HFFc6 (cell line): ENCODE measurements around the gene USF2. TPM values are rescaled to one million over a fixed set of nuclear protein-coding genes. Genes with fewer than 3 reads are reported as not detected.

Experiments
- DNase-seq: peaks from one replicate; pipeline ENCODE4 v3.0.0-alpha.2; 2018
- H3K27ac Mint-ChIP-seq: 2 replicates; pipeline ENCODE4 v1.8.0; 2020; ENCODE audit warnings: mild to moderate bottlenecking, mixed read lengths
- H3K27me3 Mint-ChIP-seq: 2 replicates; pipeline ENCODE4 v1.8.0; 2021; ENCODE audit warnings: mild to moderate bottlenecking, moderate library complexity, mixed read lengths; ENCODE audit not compliant: insufficient read depth
- H3K36me3 Mint-ChIP-seq: 2 replicates; pipeline ENCODE4 v1.8.0; 2021; ENCODE audit warnings: low read depth, mixed read lengths
- H3K4me1 Mint-ChIP-seq: 2 replicates; pipeline ENCODE4 v1.8.0; 2020; ENCODE audit warnings: low read depth, mixed read lengths
- H3K4me3 Mint-ChIP-seq: 2 replicates; pipeline ENCODE4 v1.8.0; 2020; ENCODE audit warnings: mild to moderate bottlenecking, moderate library complexity, mixed read lengths
- H3K9me3 Mint-ChIP-seq: 2 replicates; pipeline ENCODE4 v1.8.0; 2020; ENCODE audit warnings: mild to moderate bottlenecking, mixed read lengths
- total RNA-seq, 6 experiments: library from RNA; stranded (reverse); fragmentation: NEBNext Ultra II Directional; extraction: Animal tissue kit (Norgen Biotek cat#: 25700); gene quantifications; 2 replicates in 1 of 6; 3 replicates in 5 of 6; pipeline ENCODE4 v1.2.3, GENCODE V29; 2021
- TF ChIP-seq, protein P1 (sequence below): fragments of 200-600 bp; sonication (generic); IDR thresholded peaks from 2 replicates; pipeline ENCODE4 v1.5.0; 2021; ENCODE audit warnings: antibody characterized with exemption, mild to moderate bottlenecking

The USF2 gene
- total RNA-seq, 6 experiments from 2014 or later, result 66.0 to 78.1 (median 71.4) TPM

DNA sequence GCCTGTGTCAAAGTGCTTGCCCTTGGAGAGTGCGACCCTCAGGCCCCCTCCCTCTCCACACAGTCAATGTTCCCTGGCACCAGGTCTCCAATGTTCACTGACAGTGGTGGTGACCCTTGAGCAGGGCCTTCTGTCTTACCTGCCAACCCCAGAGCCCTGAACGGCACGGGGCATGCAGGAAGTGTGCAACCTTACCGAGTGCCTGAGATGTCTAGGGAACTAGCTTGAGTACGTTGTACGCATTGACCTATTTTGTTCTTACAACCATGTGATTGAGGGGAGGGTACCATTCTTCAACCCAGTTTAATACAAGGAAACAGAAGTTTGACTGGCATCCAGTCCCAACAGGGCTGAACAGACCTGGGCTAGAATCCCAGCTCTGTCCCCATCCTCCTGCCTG lies 36.4 kb downstream of the USF2 start:
- H3K4me1 Mint-ChIP-seq, result no peaks in the 10 kb centered on the region
- H3K36me3 Mint-ChIP-seq, result no peaks in the 10 kb centered on the region
- H3K9me3 Mint-ChIP-seq, result no peaks in the 10 kb centered on the region
- peaks cover 16% of the 10 kb centered on the region for H3K27me3 Mint-ChIP-seq
- no peak for DNase-seq
- no peak overlapping the region for H3K4me3 Mint-ChIP-seq
- no peak overlapping the region for H3K27ac Mint-ChIP-seq
- TF ChIP-seq, protein P1, sequence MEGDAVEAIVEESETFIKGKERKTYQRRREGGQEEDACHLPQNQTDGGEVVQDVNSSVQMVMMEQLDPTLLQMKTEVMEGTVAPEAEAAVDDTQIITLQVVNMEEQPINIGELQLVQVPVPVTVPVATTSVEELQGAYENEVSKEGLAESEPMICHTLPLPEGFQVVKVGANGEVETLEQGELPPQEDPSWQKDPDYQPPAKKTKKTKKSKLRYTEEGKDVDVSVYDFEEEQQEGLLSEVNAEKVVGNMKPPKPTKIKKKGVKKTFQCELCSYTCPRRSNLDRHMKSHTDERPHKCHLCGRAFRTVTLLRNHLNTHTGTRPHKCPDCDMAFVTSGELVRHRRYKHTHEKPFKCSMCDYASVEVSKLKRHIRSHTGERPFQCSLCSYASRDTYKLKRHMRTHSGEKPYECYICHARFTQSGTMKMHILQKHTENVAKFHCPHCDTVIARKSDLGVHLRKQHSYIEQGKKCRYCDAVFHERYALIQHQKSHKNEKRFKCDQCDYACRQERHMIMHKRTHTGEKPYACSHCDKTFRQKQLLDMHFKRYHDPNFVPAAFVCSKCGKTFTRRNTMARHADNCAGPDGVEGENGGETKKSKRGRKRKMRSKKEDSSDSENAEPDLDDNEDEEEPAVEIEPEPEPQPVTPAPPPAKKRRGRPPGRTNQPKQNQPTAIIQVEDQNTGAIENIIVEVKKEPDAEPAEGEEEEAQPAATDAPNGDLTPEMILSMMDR, result no peak

- Mint-ChIP-seq H3K9me3 (no peaks in the 10 kb centered on the region), H3K27me3 (peaks cover 19% of the 10 kb centered on the region), H3K4me3 (no peak overlapping the region), H3K4me1 (no peaks in the 10 kb centered on the region), H3K36me3 (no peaks in the 10 kb centered on the region), H3K27ac (no peak overlapping the region)
- TF ChIP-seq, protein P1, result peak; percentile 38; the same call in 1 of the 2 replicates
- no peak for DNase-seq
Observed at GRCh38 chr19:35306473-35307246, 37.9 kb downstream of the USF2 start.

DNA sequence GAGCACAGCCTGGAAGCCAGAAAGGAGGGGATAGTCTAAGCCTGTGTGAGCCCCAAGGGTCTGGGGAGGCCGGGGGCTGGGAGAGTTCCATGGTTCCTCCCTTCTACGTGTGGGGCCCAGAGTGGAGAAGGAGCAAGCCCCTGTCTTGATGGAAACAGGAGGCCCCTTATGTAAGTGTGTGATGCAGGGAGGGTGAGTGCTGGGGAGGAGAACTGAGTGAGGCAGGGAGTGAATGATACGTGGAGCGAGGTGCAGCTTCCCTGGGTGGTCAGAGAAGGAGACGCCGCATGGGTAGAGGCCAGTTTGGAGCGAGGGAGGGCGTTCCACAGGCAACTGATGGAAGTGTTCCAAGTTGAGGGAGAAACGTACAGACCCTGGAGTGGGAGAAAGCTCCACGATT lies 39.2 kb downstream of the USF2 start:
- DNase-seq, result no peak
- TF ChIP-seq, protein P1, result no peak
- Mint-ChIP-seq H3K9me3 (no peaks in the 10 kb centered on the region), H3K4me3 (no peak overlapping the region; the same call in 1 of the 2 replicates), H3K36me3 (no peaks in the 10 kb centered on the region), H3K4me1 (no peaks in the 10 kb centered on the region), H3K27me3 (peaks cover 12% of the 10 kb centered on the region), H3K27ac (no peak overlapping the region)

DNA sequence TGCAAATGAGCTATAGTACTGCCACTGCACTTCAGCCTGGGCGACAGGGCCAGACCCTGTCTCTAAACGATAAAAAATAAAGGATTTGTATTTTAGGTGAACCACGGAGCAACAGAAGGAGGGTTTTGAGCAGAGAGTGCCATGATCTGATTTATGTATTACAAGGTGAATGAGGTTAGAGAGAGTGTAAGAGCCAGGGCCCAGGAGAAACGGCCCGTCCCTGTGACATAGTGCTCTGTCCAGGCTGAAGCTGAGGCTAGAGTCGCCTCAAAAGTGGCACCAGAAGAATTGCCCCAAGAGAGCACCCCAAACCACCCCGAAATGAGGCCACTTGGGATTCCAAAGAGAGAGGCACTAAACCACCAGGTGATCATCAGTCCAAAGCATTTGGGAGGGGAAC lies 40.1 kb downstream of the USF2 start:
- peaks cover 14% of the 10 kb centered on the region for H3K27me3 Mint-ChIP-seq
- DNase-seq, result no peak
- H3K4me1 Mint-ChIP-seq, result no peaks in the 10 kb centered on the region
- no peak overlapping the region for H3K4me3 Mint-ChIP-seq
- no peak overlapping the region for H3K27ac Mint-ChIP-seq
- H3K36me3 Mint-ChIP-seq, result no peaks in the 10 kb centered on the region
- H3K9me3 Mint-ChIP-seq, result no peaks in the 10 kb centered on the region
- TF ChIP-seq, protein P1, result no peak

- Mint-ChIP-seq H3K4me1 (no peaks in the 10 kb centered on the region), H3K4me3 (no peak overlapping the region)
- DNase-seq, result no peak
Observed at GRCh38 chr19:35309481-35310279, 40.9 kb downstream of the USF2 start.

More at GRCh38 chr19:35309481-35310279, 40.9 kb downstream of the USF2 start:
- H3K27me3 Mint-ChIP-seq, result peaks cover 19% of the 10 kb centered on the region
- no peak overlapping the region for H3K27ac Mint-ChIP-seq
- H3K9me3 Mint-ChIP-seq, result no peaks in the 10 kb centered on the region
- TF ChIP-seq, protein P1, result no peak
- no peaks in the 10 kb centered on the region for H3K36me3 Mint-ChIP-seq
